GM12878 (cell line): ENCODE results near the gene PDE6C. TPM values are rescaled to one million over a fixed set of nuclear protein-coding genes. Genes with fewer than 3 reads are reported as not detected.

ENCODE experiments used
- ATAC-seq: fragments of 200-7000 bp; cut with Tn5 transposase; 3 replicates; pipeline ENCODE4 v1.9.1; 2020; ENCODE audit warnings: mild to moderate bottlenecking, moderate library complexity
- BruUV-seq: library from RNA; stranded (reverse); fragments of 400-500 nt; replicated peaks from 2 replicates; lab custom pipeline; 2021; lab: Mats Ljungman, UMichigan
- CTCF ChIA-PET: fragments of 300-600 bp; sonication (Branson Sonifier 250); formaldehyde crosslinking; extraction: SDS; loops from one replicate; lab custom pipeline; 2021; ENCODE audit warnings: inconsistent platforms; lab: Yijun Ruan, JAX
- POLR2A ChIA-PET: fragments of 350-600 bp; formaldehyde crosslinking; extraction: SDS; loops from one replicate; lab custom pipeline; 2021; ENCODE audit warnings: inconsistent platforms; lab: Charles Lee
- RAD21 ChIA-PET: fragments of 300-600 bp; sonication (Branson Sonifier 250); formaldehyde crosslinking; loops from one replicate; lab custom pipeline; 2023; ENCODE audit warnings: antibody characterized with exemption; ENCODE audit not compliant: unreplicated experiment; lab: Charles Lee
- SMC1A ChIA-PET: fragments of 300-600 bp; sonication (Branson Sonifier 250); formaldehyde crosslinking; loops from one replicate; lab custom pipeline; 2023; ENCODE audit not compliant: unreplicated experiment, uncharacterized antibody; lab: Charles Lee
- DNase-seq: peaks from one replicate; pipeline ENCODE4 v3.0.0-alpha.2; 2011; ENCODE audit warnings: low read depth, low spot score
- FAIRE-seq: peaks from 3 replicates; lab custom pipeline; 2011; peaks lifted over from hg19 to GRCh38; lab: Jason Lieb, UNC
- H2AFZ ChIP-seq: 2 replicates; pipeline ENCODE4 v1.6.0; 2011; ENCODE audit warnings: low read depth, low read length, control low read depth; ENCODE audit not compliant: control insufficient read depth
- H3K27ac ChIP-seq: 2 replicates; pipeline ENCODE4 v1.5.1; 2011; ENCODE audit warnings: control low read depth; ENCODE audit not compliant: control insufficient read depth, insufficient read depth
- H3K27me3 ChIP-seq, 2 experiments: replicated peaks in 1 of 2; 2 replicates each; pipeline versions ENCODE4 v1.6.0 to v1.6.1; 2011; ENCODE audit warnings: low read length in 1 of 2; ENCODE audit not compliant: control insufficient read depth in 2 of 2, insufficient read depth in 2 of 2
- H3K36me3 ChIP-seq, 2 experiments: 2 replicates each; pipeline ENCODE4 v1.5.1; 2011; ENCODE audit warnings: low read length in 1 of 2; ENCODE audit not compliant: control insufficient read depth in 2 of 2, insufficient read depth in 2 of 2
- H3K4me1 ChIP-seq: 2 replicates; pipeline ENCODE4 v1.6.1; 2011; ENCODE audit warnings: mild to moderate bottlenecking, low read length, moderate library complexity, mixed read lengths; ENCODE audit not compliant: control insufficient read depth, insufficient read depth
- H3K4me2 ChIP-seq: 2 replicates; pipeline ENCODE4 v1.6.0; 2011; ENCODE audit warnings: control low read depth; ENCODE audit not compliant: control insufficient read depth, insufficient read depth
- H3K4me3 ChIP-seq: fragments of 200-600 bp; sonication (generic); 2 replicates; pipeline ENCODE4 v1.5.1; 2016
- H3K79me2 ChIP-seq: 2 replicates; pipeline ENCODE4 v1.6.0; 2011; ENCODE audit warnings: low read length; ENCODE audit not compliant: control insufficient read depth, insufficient read depth
- H3K9ac ChIP-seq: 2 replicates; pipeline ENCODE4 v1.8.0; 2011; ENCODE audit warnings: low read length, control low read depth, mixed read lengths; ENCODE audit not compliant: control insufficient read depth, insufficient read depth
- H3K9me3 ChIP-seq: replicated peaks from 3 replicates; pipeline ENCODE4 v1.5.1; 2011; ENCODE audit warnings: mild to moderate bottlenecking, low read length; ENCODE audit not compliant: control insufficient read depth, insufficient read depth
- H4K20me1 ChIP-seq: 2 replicates; pipeline ENCODE4 v1.6.0; 2011; ENCODE audit not compliant: control insufficient read depth, insufficient read depth
- BACH1 ChIP-seq: fragments of 450-650 bp; IDR thresholded peaks from 2 replicates; pipeline ENCODE4 v1.6.1; 2017; ENCODE audit warnings: mild to moderate bottlenecking, borderline replicate concordance
- CBX3 ChIP-seq: fragments of 200-600 bp; sonication (generic); IDR thresholded peaks from 2 replicates; pipeline ENCODE4 v1.6.1; 2016; ENCODE audit warnings: low read depth, borderline replicate concordance
- EED ChIP-seq: sonication (generic); IDR thresholded peaks from 2 replicates; pipeline ENCODE4 v1.6.1; 2016; ENCODE audit warnings: antibody characterized with exemption, low read depth
- HDGF ChIP-seq: fragments of 450-650 bp; IDR thresholded peaks from 2 replicates; pipeline ENCODE4 v1.6.1; 2016; ENCODE audit warnings: antibody characterized with exemption
- MTA3 ChIP-seq: IDR thresholded peaks from 2 replicates; pipeline ENCODE4 v1.6.1; 2012; ENCODE audit warnings: low read length, inconsistent platforms, borderline replicate concordance
- NFIC ChIP-seq: IDR thresholded peaks from 2 replicates; pipeline ENCODE4 v1.6.1; 2012; ENCODE audit warnings: low read depth, mild to moderate bottlenecking, inconsistent platforms, low read length, moderate library complexity
- NFXL1 ChIP-seq: fragments of 450-650 bp; IDR thresholded peaks from 2 replicates; pipeline ENCODE4 v1.6.1; 2017; ENCODE audit warnings: antibody characterized with exemption, mild to moderate bottlenecking, borderline replicate concordance
- NFYA ChIP-seq: IDR thresholded peaks from 2 replicates; pipeline ENCODE4 v1.6.1; 2011; ENCODE audit warnings: low read depth, mild to moderate bottlenecking, low read length, improper control_type of control experiment, borderline replicate concordance
- NFYB ChIP-seq: IDR thresholded peaks from 2 replicates; pipeline ENCODE4 v1.6.1; 2011; ENCODE audit warnings: low read depth, mild to moderate bottlenecking, low read length, improper control_type of control experiment, moderate library complexity; ENCODE audit not compliant: insufficient read depth
- PAX8 ChIP-seq: fragments of 450-650 bp; IDR thresholded peaks from 2 replicates; pipeline ENCODE4 v1.6.1; 2017; ENCODE audit warnings: mild to moderate bottlenecking, moderate library complexity
- POLR2A ChIP-seq: IDR thresholded peaks from 2 replicates; pipeline ENCODE4 v1.6.1; 2011; ENCODE audit warnings: low read depth, mild to moderate bottlenecking, low read length
- POLR2AphosphoS5 ChIP-seq: IDR thresholded peaks from 2 replicates; pipeline ENCODE4 v1.6.1; 2011; ENCODE audit warnings: mild to moderate bottlenecking, low read length, inconsistent platforms
- SMAD5 ChIP-seq: IDR thresholded peaks from 2 replicates; pipeline ENCODE4 v1.6.1; 2016; ENCODE audit warnings: antibody characterized with exemption, low read depth
- SMC3 ChIP-seq: IDR thresholded peaks from 2 replicates; pipeline ENCODE4 v1.6.1; 2011; ENCODE audit warnings: low read length, improper control_type of control experiment, borderline replicate concordance
- SRF ChIP-seq, 2 experiments: IDR thresholded peaks; 2 replicates each; pipeline ENCODE4 v1.6.1; 2011; ENCODE audit warnings: low read depth in 2 of 2, low read length in 2 of 2, mild to moderate bottlenecking in 1 of 2, moderate library complexity in 1 of 2
- WGBS: methylation state at CpG from one replicate; pipeline ENCODE4 v1.1.6; 2016; ENCODE audit warnings: low lambda C conversion rate; ENCODE audit not compliant: insufficient replicate concordance, insufficient coverage; ENCODE audit errors: missing lambda C conversion rate; 5-methylcytosine and 5-hydroxymethylcytosine counted together
- in situ Hi-C: fragments of 300-500 bp; cut with MboI; formaldehyde crosslinking; loops from 9 replicates; pipeline ENCODE4 v1.14.3; 2018; ENCODE audit warnings: mixed read lengths
- intact Hi-C: fragments of 100-400 bp; cut with micrococcal nuclease; formaldehyde crosslinking; loops from one replicate; pipeline ENCODE4 v1.14.2; 2022; ENCODE audit not compliant: unreplicated experiment
- polyA plus RNA-seq, 11 experiments: library from polyadenylated mRNA; depleted of rRNA in 4 of 11; unstranded in 6 of 11; stranded (reverse) in 5 of 11; fragments of >200 nt; fragmentation: Nextera tagmentation in 4 of 11; fragmentation: Illumina TruSeq in 1 of 11; extraction: Ambion mirVana in 4 of 11; extraction: Trizol in 1 of 11; gene quantifications; 1 replicate in 1 of 11; 2 replicates in 10 of 11; pipeline versions ENCODE4 v1.2.1 to v1.2.3, GENCODE V29; 2011 to 2016; ENCODE audit warnings: inconsistent platforms in 2 of 11, missing spikeins in 2 of 11, low read depth in 1 of 11
- total RNA-seq, 4 experiments: library from RNA; depleted of rRNA in 3 of 4; stranded (reverse); fragments of >200 nt in 3 of 4; fragmentation: Illumina TruSeq in 1 of 4; extraction: Trizol in 1 of 4; gene quantifications; 2 replicates each; pipeline versions ENCODE4 v1.2.1 to v1.2.3, GENCODE V29; 2013 to 2021
- TF ChIP-seq, protein P1 (sequence below): IDR thresholded peaks from 2 replicates; pipeline ENCODE4 v1.6.1; 2011; ENCODE audit warnings: low read depth, low read length, improper control_type of control experiment, borderline replicate concordance
- TF ChIP-seq, protein P2 (sequence below): fragments of 450-650 bp; formaldehyde crosslinking; IDR thresholded peaks from 2 replicates; pipeline ENCODE4 v1.4.0; 2022; ENCODE audit warnings: mild to moderate bottlenecking, moderate library complexity
- TF ChIP-seq, protein P3 (sequence below): fragments of 150-350 bp; IDR thresholded peaks from 2 replicates; pipeline ENCODE4 v1.6.1; 2014; ENCODE audit warnings: mild to moderate bottlenecking, low read depth, low read length
- TF ChIP-seq, protein P4 (sequence below): IDR thresholded peaks from 2 replicates; pipeline ENCODE4 v1.6.1; 2011; ENCODE audit warnings: mild to moderate bottlenecking, low read depth, low read length, moderate library complexity; ENCODE audit not compliant: insufficient replicate concordance

The PDE6C gene
- total and polyA plus RNA-seq, 10 of the 15 experiments (the other 5 are each of a cell fraction or from before 2014, with no cell fraction given): not detected

DNA sequence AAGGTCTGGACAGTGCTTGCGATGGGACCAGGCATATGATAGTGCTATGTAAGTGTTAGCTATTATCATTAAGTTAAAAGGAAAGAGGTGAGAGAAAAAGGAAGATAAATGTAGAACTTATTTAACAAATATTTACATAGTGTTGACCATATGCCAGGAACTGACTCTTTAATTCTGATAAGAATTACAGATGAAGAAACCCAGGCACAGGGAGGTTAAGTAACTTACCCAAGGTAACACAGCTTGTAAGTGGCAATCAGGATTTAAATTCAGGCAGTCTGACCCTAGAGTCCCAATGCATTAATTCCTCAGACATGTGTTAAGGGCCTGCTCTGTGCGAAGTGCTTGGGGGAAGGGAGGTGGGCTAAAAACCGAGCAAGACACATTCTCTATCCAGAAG is 34.8 kb upstream of the PDE6C start:
- H3K4me1 ChIP-seq: no peaks in the 10 kb centered on the region
- no peak overlapping the region for H3K4me2 ChIP-seq
- DNase-seq (no peak), FAIRE-seq (no peak)
- intact Hi-C loops: no loop called here
- H3K79me2 ChIP-seq: no peaks in the 10 kb centered on the region
- no peak for TF ChIP-seq SRF (IDR thresholded peaks at IDR 0.05; ENCODE audit: low read depth in 2 of 2, low read length in 2 of 2)
- no peak for TF ChIP-seq POLR2A
- no peak for TF ChIP-seq MTA3
- no peak for TF ChIP-seq POLR2AphosphoS5
- no peak for TF ChIP-seq NFYA
- no peak for TF ChIP-seq CBX3
- no peak for TF ChIP-seq NFIC
- TF ChIP-seq HDGF: no peak
- TF ChIP-seq EED: no peak
- TF ChIP-seq SMAD5: no peak
- TF ChIP-seq SMC3: no peak
- TF ChIP-seq, protein P1, sequence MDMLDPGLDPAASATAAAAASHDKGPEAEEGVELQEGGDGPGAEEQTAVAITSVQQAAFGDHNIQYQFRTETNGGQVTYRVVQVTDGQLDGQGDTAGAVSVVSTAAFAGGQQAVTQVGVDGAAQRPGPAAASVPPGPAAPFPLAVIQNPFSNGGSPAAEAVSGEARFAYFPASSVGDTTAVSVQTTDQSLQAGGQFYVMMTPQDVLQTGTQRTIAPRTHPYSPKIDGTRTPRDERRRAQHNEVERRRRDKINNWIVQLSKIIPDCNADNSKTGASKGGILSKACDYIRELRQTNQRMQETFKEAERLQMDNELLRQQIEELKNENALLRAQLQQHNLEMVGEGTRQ: no peak
- no peak for TF ChIP-seq NFYB
- TF ChIP-seq, protein P2, sequence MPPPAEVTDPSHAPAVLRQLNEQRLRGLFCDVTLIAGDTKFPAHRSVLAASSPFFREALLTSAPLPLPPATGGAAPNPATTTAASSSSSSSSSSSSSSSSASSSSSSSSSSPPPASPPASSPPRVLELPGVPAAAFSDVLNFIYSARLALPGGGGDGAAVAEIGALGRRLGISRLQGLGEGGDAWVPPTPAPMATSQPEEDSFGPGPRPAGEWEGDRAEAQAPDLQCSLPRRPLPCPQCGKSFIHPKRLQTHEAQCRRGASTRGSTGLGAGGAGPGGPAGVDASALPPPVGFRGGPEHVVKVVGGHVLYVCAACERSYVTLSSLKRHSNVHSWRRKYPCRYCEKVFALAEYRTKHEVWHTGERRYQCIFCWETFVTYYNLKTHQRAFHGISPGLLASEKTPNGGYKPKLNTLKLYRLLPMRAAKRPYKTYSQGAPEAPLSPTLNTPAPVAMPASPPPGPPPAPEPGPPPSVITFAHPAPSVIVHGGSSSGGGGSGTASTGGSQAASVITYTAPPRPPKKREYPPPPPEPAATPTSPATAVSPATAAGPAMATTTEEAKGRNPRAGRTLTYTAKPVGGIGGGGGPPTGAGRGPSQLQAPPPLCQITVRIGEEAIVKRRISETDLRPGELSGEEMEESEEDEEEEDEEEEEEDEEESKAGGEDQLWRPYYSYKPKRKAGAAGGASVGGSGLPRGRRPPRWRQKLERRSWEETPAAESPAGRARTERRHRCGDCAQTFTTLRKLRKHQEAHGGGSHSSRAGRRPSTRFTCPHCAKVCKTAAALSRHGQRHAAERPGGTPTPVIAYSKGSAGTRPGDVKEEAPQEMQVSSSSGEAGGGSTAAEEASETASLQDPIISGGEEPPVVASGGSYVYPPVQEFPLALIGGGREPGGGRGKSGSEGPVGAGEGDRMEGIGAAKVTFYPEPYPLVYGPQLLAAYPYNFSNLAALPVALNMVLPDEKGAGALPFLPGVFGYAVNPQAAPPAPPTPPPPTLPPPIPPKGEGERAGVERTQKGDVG: no peak
- TF ChIP-seq, protein P3, sequence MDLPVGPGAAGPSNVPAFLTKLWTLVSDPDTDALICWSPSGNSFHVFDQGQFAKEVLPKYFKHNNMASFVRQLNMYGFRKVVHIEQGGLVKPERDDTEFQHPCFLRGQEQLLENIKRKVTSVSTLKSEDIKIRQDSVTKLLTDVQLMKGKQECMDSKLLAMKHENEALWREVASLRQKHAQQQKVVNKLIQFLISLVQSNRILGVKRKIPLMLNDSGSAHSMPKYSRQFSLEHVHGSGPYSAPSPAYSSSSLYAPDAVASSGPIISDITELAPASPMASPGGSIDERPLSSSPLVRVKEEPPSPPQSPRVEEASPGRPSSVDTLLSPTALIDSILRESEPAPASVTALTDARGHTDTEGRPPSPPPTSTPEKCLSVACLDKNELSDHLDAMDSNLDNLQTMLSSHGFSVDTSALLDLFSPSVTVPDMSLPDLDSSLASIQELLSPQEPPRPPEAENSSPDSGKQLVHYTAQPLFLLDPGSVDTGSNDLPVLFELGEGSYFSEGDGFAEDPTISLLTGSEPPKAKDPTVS: no peak
- no peak for TF ChIP-seq PAX8
- TF ChIP-seq, protein P4, sequence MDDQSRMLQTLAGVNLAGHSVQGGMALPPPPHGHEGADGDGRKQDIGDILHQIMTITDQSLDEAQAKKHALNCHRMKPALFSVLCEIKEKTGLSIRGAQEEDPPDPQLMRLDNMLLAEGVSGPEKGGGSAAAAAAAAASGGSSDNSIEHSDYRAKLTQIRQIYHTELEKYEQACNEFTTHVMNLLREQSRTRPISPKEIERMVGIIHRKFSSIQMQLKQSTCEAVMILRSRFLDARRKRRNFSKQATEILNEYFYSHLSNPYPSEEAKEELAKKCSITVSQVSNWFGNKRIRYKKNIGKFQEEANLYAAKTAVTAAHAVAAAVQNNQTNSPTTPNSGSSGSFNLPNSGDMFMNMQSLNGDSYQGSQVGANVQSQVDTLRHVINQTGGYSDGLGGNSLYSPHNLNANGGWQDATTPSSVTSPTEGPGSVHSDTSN: no peak
- TF ChIP-seq NFXL1: no peak
- TF ChIP-seq BACH1: no peak
- TF ChIP-seq, all 136 proteins: peak for 0
- no peaks in the 10 kb centered on the region; the same call in 2 of the 3 replicates for H3K9me3 ChIP-seq
- H3K27me3 ChIP-seq: no peaks in the 10 kb centered on the region
- H3K9ac ChIP-seq: no peak overlapping the region
- SMC1A ChIA-PET: no interaction called here
- no peak overlapping the region for H3K4me3 ChIP-seq
- RAD21 ChIA-PET: interaction anchor here (0.7 kb wide), 1 partner anchor 113 kb away, joined by 3 read pairs; no protein-coding TSS in a partner anchor
- CTCF ChIA-PET: interaction anchor here (0.7 to 2.1 kb wide), 2 partner anchors 23 to 344 kb away, joined by 3 to 7 read pairs; no protein-coding TSS in a partner anchor
- H4K20me1 ChIP-seq: no peaks in the 10 kb centered on the region
- 47% methylated on average over 3 of the region's 3 CpGs for WGBS
- ATAC-seq: no peak
- no peaks in the 10 kb centered on the region for H3K36me3 ChIP-seq
- H3K27ac ChIP-seq: no peak overlapping the region
- BruUV-seq: no TSS peak
- in situ Hi-C loops: no loop called here
- POLR2A ChIA-PET: no interaction called here
- no peak overlapping the region for H2AFZ ChIP-seq
